NCI-H774 (cell line): ENCODE data around the gene TANC1.

ENCODE experiments used
- DNase-seq: peaks from one replicate; lab custom pipeline; 2025; lab: John Stamatoyannopoulos, UW

The TANC1 gene

DNA sequence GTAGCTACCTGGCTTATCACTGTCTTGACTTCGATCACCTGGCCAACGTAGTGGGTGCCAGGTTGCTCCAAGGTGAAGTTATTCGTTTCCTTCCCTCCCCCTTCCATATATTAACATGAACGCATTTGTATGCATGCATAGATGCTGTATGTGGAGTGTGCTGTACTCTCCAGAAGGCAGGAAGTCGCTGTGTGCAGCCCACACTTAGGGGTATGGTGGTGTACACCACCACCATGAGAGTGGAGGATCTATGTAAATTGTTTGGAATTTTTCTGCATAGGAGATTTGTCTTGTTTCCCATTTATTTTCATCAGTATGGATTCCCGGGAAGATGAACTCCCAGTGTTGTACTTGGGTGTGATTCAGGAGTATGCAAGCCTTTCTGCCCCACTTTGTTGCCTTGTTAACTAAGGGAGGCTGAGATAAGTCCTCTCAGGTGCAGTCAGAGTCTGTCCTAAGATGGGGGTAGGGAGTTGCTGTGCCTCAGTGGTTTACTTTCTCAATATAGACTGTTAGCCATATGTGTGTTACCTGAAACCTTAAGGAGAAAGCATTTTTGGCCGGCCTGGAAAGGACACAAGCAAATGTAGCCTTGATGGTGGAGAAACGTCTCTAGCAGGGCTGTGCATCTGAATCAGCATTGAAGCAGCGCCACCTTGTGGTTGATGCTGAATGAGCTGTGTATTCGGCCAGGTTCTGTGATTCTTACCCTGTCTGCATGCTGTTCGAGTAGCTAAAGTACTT is 149.8 kb downstream of the TANC1 start:
- peak; percentile 77 for DNase-seq

DNA sequence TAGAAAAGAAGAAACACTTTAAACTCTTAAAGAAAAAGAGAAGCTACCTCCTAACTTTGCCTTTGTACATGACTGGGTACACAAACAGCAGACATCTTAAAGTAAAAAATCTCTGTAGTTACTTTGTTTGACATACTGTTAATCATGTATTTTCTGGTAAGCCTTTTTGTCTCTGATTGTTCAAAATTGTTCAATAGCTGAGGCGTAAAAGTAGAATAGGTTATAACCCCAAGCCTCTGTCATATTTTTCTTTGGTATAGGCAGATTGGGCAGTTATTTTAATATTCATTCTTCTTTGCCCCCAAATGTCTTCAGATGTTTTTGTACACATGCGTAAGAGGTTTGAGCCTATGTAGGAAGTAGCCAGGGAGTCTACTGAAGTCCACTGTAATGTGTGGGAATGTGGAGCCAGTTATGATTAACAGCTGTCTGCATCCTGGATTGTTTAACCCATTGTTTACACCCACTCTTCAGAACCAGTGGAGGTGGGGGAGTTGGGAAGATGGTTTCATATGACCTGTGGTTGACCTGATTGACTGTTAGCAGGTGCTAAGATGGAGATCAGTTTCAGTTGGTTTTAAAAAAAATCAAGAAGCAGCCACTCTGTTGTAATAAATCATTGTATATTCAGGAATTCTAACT is 150.5 kb downstream of the TANC1 start:
- DNase-seq: no peak

DNA sequence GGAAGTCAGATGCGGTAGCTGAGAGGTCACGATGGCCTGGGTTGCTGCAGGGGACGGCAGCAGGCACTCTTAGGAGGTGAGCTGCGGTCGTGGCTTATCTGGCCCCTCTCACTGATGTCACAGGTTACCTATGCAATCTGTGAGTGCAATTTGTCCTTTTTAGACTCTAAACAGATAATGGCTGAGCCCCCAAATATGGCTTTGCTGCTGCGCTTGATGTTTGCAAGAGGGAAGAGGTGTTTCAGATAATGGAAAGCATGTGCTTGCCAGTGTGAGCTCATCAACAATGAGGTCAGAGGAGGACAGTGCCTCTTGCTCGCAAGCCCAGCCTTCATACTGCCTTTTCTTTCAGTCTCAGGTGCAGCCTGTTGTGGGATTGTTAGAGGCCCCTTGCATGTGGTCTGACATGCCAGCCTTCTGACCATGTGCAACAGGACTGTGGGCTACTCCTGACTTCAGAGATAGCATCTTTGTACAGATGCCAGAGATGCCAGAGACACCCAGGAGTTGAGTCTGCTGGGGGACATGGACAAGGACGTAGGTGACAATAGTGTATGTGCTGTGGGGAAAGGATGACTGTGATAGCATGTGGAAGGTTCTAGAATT is 151.3 kb downstream of the TANC1 start:
- no peak for DNase-seq

DNA sequence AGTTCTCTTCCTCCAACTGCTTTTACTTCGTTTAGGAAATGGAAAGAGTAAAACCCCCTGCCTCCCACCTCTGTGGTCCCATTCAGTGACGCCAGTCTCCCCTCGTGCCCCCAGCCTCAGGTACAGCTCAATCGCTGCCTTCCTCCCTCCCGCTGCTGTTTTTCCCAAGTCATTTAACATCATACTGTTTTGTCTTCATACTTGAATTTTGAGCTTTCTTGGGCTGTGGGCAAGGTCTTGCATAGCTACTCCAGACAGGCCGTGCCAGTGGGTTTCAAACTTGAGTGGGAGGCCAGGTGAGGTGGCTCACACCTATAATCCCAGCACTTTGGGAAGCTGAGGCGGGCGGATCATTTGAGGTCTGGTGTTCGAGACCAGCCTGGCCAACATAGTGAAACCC is 155.3 kb downstream of the TANC1 start:
- no peak for DNase-seq

DNA sequence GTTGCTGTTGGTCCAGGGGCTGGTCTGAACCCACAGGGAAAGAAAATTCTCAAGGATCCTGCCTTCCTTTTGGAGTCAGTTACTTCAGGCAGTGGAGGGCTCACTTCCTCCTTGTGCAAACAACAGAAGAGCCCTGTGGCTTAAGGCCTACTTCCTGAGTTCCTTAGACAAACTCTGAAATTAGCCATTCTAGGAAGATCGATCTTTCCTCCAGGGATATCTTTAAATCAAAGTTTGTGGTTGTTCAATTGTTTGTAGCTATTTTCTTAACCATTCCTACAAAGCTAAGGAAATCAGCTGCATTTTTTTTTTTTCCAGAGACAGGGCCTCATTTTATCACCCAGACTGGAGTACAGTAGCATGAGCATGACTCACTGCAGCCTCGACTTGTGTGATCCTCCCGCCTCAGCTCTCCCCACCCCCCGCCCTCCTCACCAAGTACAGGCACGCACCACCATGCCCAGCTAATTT is 156.0 kb downstream of the TANC1 start:
- DNase-seq: no peak

DNA sequence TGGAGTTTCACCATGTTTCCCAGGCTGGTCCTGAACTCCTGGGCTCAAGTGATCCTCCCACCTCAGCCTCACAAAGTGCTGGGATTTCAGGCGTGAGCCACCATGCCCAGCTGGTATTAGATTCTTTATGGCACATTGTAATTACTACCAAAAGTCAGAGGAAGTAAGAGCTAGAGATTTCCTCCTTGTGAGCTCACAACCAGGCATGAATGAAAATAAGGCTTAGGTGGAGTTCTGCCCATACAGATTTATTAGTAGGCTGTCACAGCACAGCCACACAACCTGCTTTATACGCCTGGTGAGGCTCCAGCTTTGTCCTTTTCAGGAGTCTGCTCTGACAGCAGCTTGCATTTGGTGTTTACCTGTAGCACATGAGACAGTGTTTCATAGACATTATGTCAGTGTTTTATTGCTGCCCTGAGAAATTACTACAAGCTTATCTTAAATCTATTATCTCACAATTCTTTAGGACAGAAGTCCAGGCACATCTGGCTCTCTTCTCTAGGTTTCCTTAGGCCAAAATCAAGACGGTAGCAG is 156.6 kb downstream of the TANC1 start:
- no peak for DNase-seq

DNA sequence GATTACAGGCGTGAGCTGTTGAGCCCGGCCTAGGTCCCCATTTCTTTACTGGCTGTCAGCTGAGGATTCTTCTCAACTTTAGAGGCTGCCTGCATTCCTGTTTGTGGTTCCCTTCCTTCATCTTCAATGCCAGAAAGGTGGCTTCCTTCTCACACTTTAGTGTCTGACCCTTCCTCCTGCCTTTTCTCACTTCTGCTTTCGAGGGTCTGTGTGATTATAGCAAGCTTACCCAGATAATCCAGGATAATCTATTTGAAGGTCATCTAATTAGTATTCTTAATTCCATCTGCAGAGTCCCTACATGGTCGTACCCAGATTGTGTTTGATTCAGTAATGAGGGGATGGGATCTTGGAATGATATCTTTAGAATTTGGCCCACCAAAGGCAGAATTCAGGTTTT is 157.4 kb downstream of the TANC1 start:
- no peak for DNase-seq

DNA sequence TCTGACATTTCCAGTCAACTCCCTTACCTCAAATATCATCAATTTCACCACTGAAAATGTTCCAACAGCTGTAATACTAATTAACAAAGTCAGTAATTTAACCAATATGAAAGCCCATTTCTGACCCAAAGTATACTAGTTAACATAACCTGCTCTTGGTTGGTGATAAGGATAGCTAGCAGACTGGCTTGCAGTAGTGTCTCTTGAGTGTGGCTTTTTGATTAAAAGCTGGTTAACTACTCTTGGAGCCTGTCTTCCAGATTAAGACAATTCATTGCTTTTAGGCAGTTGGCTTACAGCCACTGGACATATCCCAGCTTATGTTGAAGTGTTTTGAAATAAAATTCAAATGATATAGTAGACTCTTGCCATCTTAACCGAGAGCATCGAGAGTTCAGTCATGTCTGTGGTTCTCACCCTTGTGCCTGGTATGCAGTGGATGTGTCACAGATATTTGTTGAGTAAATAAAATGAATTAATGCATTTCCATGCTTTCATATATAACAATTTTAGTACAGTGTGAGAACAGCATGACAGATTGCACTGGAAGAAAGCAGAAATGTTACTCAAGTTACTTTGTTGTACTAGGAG is 158.1 kb downstream of the TANC1 start:
- DNase-seq: no peak

DNA sequence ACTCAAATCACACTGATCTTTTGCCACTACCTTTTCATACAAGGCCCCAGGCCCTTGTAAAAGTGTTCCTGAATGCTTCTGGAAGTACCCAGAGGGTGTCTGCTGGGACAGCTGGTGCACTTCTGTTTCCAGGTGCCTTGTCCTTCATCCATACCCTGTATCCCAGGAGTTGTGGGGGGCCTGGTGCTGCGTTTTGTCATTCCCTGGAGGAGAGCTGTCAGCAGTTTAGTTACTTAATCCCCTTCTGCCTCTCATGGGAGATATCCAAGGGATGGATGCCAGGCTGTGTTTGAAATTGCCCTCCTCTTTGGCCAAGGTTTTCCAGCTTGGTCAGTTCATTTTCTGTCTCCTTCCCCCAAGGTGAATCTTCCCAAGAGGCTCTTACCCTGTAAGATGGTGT is 159.8 kb downstream of the TANC1 start:
- no peak for DNase-seq

DNA sequence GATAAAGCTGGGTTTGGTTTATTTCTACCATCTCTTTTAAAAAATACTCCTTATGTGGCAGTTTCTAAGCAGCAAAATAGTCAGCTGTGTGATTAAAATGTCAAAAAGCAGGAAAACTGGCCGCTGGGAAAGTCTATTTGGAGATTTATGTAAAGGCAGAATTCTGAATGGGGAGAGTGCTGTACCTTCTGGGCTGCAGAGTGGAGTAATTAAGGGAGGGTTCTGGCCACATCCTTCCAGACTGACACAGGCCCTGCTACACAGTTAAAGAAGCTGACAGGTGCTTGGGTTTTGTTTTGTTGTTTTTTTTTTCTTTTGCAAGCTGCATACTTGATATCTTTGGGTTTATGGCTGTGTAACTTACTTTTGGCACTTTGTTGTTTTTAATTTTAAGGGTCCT is 160.8 kb downstream of the TANC1 start:
- no peak for DNase-seq

DNA sequence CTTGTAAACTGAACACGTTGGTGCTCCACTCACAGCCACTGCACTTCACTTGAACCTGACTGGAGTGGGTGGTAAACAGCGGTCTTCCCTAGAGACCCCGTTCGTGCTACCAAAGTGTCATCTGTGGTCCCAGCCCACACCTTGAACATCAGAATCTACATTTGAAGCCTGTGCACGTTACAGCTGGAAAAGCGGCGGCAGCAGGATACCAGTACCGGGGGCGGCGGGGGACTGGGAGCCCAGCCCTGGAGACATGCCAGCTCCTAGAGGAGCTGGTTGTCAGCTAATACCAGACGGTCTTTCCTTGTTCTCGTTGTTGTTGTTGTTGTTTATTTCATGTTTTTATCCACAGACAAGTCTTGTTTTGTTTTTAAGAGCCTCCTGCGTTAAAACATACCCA is 161.4 kb downstream of the TANC1 start:
- DNase-seq: no peak

DNA sequence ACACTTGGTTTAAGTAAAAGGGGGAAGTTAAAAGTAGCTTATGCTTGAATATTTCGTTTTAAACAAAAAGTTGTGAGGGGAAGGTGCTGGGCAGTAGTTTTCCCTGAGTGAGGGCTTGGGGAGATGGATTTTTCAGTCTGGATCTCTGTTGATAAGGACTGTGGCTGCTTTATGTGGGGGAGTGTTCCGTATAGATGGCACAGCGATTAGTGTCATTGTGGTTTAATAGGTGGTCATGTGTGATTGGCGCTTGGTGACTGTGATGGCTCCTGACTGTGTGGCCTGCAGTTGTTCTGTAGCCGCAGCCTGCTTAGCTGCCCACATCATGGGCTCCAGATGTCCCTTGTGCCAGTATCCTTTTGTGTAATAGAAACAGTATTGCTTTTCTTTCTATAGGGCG is 161.9 kb downstream of the TANC1 start:
- no peak for DNase-seq

DNA sequence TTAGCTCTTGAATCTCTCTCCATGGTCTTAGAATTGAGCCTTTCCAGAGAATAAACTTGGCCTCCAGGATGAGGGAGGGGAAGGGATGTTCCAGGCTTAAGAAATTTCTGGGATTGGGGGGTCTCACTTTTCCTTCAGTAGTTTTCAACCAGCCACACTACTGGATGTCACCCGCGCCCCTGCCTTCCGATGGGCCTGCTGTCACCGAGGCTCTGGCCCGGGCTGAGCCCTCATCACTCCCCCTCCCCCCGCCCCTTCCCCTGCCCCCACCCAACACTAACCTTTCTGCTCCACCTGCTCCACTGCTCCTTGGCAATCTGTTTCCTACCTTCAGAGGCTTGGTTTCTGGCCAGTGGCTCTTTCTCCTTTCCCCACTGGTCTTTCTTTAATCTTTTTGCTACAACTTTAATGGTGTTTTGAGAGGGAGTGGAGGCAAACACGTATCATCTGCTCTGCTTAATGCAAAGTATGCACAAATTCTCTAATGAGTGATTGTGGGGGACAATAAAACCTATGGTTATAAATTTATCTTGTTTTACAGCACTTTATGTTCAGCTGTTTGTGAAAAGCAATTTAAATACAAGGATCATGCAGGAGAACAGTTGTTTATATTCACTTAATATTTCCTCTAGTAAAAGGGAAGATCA is 162.9 kb downstream of the TANC1 start:
- no peak for DNase-seq

DNA sequence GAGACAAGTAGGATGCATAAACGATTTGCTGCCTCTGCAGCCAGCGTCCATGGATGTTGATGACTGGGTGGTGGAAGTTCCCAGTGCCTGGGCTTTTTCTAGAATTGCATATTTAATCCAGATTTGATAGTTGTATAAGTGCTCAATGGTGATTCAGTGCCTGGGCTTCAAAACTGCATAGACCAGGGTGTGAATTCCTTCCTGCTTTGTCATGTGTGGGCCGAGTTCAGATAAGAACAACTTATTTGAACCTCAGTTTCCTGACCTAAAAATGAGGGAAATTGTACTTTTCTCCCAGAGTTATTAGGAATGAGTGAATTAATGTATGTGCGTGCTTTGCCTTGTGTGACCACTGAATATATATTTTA is 163.5 kb downstream of the TANC1 start:
- DNase-seq: no peak

DNA sequence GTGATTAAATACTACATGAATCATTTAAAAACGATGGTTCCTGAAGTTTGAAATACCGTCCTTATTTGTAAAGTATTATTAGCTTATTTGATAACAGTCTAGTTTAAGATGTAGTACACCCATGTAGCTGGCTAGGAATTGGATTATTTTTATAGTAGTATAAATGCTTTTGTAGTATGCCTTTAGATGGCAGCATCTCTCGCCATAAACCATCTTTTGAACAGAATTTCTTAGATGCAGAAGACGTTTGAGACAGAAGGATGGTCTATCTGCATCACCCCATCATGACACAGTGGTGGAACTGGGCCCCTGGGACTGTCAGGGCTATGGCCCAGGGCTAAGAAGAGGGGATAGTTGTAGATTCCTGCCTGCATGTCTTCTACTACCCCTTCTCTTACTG is 165.4 kb downstream of the TANC1 start:
- DNase-seq: no peak

DNA sequence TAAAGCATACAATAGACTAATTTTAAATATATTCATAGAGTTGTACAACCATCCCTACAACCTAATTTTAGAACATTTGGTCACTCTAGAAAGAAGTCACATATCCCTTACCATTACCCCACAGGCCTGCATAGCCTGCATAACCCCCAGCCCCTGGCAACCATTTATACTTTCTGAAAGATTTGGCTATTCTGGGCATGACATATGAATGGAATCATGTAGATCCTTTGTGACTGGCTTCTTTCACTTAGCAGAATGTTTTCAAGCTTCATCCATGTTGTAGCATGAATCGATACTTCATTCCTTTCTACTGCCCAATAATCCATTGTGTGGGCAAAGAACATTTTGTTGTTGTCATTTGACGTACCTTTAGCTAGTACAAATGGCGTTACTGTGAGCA is 166.5 kb downstream of the TANC1 start:
- DNase-seq: no peak

DNA sequence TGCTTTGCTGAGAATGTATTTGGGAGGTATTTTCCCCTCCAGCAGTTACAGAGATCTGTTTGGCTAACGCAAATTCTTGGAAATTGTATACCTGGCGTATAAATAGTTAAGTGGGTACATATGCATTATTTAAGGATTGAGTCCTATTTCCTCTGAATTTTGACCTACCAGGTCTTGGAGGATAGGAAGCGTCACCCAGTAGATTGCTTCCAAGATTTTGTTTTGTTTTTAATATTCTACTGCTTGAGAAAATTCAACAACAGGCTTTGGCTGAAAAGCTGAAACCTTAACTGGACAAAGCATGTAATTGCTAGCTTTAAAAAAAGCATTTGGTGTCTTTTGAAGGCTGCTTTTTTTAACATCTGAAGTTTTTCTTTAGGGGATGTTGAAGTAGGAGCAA is 168.0 kb downstream of the TANC1 start:
- no peak for DNase-seq

DNA sequence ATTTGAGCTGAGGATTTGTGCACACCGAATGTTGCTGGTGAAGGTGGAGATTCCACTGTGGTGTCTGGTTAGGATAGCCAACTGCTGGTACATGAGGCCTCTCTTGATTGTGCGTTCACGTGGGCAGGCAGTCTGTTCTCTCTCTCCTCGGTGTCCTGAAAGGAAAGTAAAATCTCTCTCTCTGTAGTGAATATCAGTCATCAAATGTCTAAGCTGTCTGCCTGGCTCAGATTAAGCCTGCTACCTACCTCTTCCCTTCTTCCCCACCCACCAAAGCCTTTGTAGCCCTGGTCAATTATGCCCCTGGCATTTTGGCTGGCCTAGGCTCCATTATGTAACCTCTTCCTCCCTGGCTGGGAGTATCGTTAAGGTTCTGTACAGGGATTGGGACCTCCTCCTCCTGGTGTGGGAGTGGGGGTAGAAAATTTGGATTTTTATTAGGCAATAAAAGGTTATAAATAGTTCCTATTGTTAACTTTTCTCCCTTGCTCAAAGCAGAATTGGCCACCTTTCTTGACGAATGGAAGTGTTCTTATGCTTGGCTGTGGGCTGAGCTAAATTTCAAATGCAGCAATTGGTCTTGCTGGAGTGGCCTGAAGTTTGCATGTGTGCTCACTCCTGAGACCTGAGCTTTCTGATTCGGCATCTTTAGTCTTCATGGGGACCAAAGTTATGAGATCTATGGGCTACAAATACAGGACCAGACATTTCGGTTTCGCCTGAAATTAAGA is 169.2 kb downstream of the TANC1 start:
- DNase-seq: no peak

DNA sequence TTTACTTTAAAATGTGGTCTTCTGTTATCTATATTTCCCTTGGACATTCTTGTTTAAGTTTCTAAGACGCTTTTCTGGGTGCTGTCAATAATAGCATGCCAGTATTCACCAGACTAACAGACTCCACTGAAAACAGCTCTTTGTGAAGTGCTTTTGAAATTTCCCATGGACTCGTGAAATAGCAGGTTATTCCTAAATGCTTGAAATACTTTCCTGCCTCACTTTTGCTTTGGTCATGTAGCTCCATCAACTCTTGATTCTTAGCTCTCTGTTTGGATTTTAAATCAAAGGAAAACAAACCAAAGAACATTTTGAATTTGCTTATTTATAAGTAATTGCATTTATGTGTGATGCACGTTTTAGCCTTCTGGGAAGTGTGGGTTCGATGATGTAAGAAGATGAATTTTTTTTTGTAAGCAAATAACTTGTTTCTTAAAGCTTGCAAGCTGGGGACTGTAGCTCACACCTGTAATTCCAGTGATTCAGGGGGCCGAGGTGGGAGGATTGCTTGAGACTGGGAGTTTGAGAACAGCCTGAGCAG is 170.3 kb downstream of the TANC1 start:
- DNase-seq: no peak

DNA sequence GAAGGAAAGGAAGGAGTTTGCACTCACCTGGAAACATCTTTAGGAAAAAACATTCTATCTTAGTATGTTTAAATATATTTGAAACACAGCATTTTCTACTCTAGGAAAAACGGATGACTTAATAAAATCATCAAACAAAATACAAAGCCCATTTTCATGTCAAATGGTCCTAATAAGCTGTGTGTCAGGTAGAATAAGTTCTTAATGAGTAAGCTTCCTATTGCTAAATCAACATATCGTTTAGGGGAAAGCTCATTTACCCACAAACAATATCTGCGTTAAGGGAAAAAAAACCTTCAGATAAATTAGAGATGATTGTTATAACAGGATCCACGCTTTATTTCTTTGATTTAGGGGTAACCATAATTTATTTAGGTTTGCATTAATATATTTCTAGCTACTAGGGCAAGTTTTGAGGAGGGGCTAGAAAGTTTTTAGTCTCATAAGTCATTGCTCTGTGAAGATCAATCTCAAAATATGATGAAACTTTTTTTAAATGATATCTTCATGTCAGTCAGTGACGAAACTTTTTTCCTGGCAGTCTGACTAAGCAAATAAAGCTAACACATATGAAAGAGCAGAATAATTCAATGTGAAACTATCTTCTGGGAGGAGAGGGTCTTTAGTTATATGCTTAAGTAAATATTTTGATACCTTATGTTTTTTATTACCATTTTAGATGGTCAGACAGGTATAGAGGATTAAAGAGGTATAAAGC is 170.9 kb downstream of the TANC1 start:
- no peak for DNase-seq
